ENCODE measurements around the gene GPRASP1. TPM values are rescaled to one million over a fixed set of nuclear protein-coding genes. Genes with fewer than 3 reads are reported as not detected.
A peak's percentile ranks its signal among the peaks of the same experiment; 100 is the strongest.
"Not testable (repeated sequence)": the region's sequence is repeated elsewhere in the genome, so short reads cannot be mapped to it uniquely, and the experiment has no call there.

GPRASP1 gene
- total and polyA plus RNA-seq, 4 donors, result 35.4 to 69.0 (median 53.8) TPM

- peak in 1 of 6 donors; percentile 48 for DNase-seq (ENCODE audit: low read depth in 4 of 6, low spot score in 6 of 6)
- Histone ChIP-seq H3K4me3 (ENCODE audit: low read depth, low read length) (no peak overlapping the region), H3K9me3 (ENCODE audit: control insufficient read depth, insufficient read depth, low read length) (no peaks in the 10 kb centered on the region), H3K27me3 (ENCODE audit: control insufficient read depth, insufficient read depth, low read length) (peaks cover 3% of the 10 kb centered on the region), H3K27ac (ENCODE audit: low read depth, low read length) (no peak overlapping the region), H3K36me3 (ENCODE audit: control insufficient read depth, insufficient read depth, low read length) (no peaks in the 10 kb centered on the region), H3K4me1 (ENCODE audit: control insufficient read depth, insufficient read depth, low read length) (peaks cover 3% of the 10 kb centered on the region)
- 38% methylated on average over 2 of the region's 2 CpGs for WGBS (ENCODE audit: insufficient coverage)
Measured at GRCh38 chrX:102654696-102655095, 3.4 kb downstream of the GPRASP1 start.

GRCh38 chrX:102658556-102658955 lies 7.3 kb downstream of the GPRASP1 start:
- WGBS (ENCODE audit: insufficient coverage), result 69% methylated on average over 2 of the region's 2 CpGs

GRCh38 chrX:102659790-102660757 lies 8.8 kb downstream of the GPRASP1 start:
- WGBS (ENCODE audit: insufficient coverage), result 20% methylated on average over 19 of the region's 27 CpGs
- H3K9me3 ChIP-seq (ENCODE audit: control insufficient read depth, insufficient read depth, low read length), result no peaks in the 10 kb centered on the region
- peaks cover 4% of the 10 kb centered on the region for H3K27me3 ChIP-seq (ENCODE audit: control insufficient read depth, insufficient read depth, low read length)
- H3K36me3 ChIP-seq (ENCODE audit: control insufficient read depth, insufficient read depth, low read length), result no peaks in the 10 kb centered on the region
- no peaks in the 10 kb centered on the region for H3K4me1 ChIP-seq (ENCODE audit: control insufficient read depth, insufficient read depth, low read length)
- no peak overlapping the region for H3K27ac ChIP-seq (ENCODE audit: low read depth, low read length)
- peak in 3 of 6 donors; percentile 36 to 84 (median 83) for DNase-seq (ENCODE audit: low read depth in 4 of 6, low spot score in 6 of 6)
- peak overlapping the region; percentile 41 for H3K4me3 ChIP-seq (ENCODE audit: low read depth, low read length)

More at GRCh38 chrX:102658556-102658955, 7.3 kb downstream of the GPRASP1 start:
- no peak for DNase-seq (ENCODE audit: low read depth in 4 of 6, low spot score in 6 of 6)
- H3K36me3 ChIP-seq (ENCODE audit: control insufficient read depth, insufficient read depth, low read length), result no peaks in the 10 kb centered on the region
- H3K27ac ChIP-seq (ENCODE audit: low read depth, low read length), result no peak overlapping the region
- H3K9me3 ChIP-seq (ENCODE audit: control insufficient read depth, insufficient read depth, low read length), result no peaks in the 10 kb centered on the region
- H3K27me3 ChIP-seq (ENCODE audit: control insufficient read depth, insufficient read depth, low read length), result peaks cover 4% of the 10 kb centered on the region
- peaks cover 3% of the 10 kb centered on the region for H3K4me1 ChIP-seq (ENCODE audit: control insufficient read depth, insufficient read depth, low read length)
- H3K4me3 ChIP-seq (ENCODE audit: low read depth, low read length), result no peak overlapping the region

- not testable (repeated sequence) for H3K4me3 ChIP-seq (ENCODE audit: low read depth, low read length); H3K27me3 ChIP-seq (ENCODE audit: control insufficient read depth, insufficient read depth, low read length); H3K9me3 ChIP-seq (ENCODE audit: control insufficient read depth, insufficient read depth, low read length); H3K27ac ChIP-seq (ENCODE audit: low read depth, low read length); DNase-seq (ENCODE audit: low read depth in 4 of 6, low spot score in 6 of 6); H3K36me3 ChIP-seq (ENCODE audit: control insufficient read depth, insufficient read depth, low read length); H3K4me1 ChIP-seq (ENCODE audit: control insufficient read depth, insufficient read depth, low read length)
- no CpG with 5 or more reads among the region's 4 CpGs for WGBS (ENCODE audit: insufficient coverage)
Measured at GRCh38 chrX:102663820-102664219, 12.5 kb downstream of the GPRASP1 start.

GRCh38 chrX:102667034-102667433 lies 15.8 kb downstream of the GPRASP1 start:
- WGBS (ENCODE audit: insufficient coverage), result 75% methylated on average over 1 of the region's 1 CpG
- H3K9me3 ChIP-seq (ENCODE audit: control insufficient read depth, insufficient read depth, low read length); H3K27me3 ChIP-seq (ENCODE audit: control insufficient read depth, insufficient read depth, low read length); H3K4me3 ChIP-seq (ENCODE audit: low read depth, low read length); DNase-seq (ENCODE audit: low read depth in 4 of 6, low spot score in 6 of 6); H3K27ac ChIP-seq (ENCODE audit: low read depth, low read length); H3K4me1 ChIP-seq (ENCODE audit: control insufficient read depth, insufficient read depth, low read length); H3K36me3 ChIP-seq (ENCODE audit: control insufficient read depth, insufficient read depth, low read length): not testable (repeated sequence)

GRCh38 chrX:102669526-102669925 lies 18.2 kb downstream of the GPRASP1 start:
- no peak for DNase-seq (ENCODE audit: low read depth in 4 of 6, low spot score in 6 of 6)
- no peak overlapping the region for H3K4me3 ChIP-seq (ENCODE audit: low read depth, low read length)
- no peaks in the 10 kb centered on the region for H3K4me1 ChIP-seq (ENCODE audit: control insufficient read depth, insufficient read depth, low read length)
- no peaks in the 10 kb centered on the region for H3K27me3 ChIP-seq (ENCODE audit: control insufficient read depth, insufficient read depth, low read length)
- no peak overlapping the region for H3K27ac ChIP-seq (ENCODE audit: low read depth, low read length)
- H3K36me3 ChIP-seq (ENCODE audit: control insufficient read depth, insufficient read depth, low read length), result peaks cover 3% of the 10 kb centered on the region
- WGBS (ENCODE audit: insufficient coverage), result 68% methylated on average over 3 of the region's 4 CpGs
- peaks cover 2% of the 10 kb centered on the region for H3K9me3 ChIP-seq (ENCODE audit: control insufficient read depth, insufficient read depth, low read length)

GRCh38 chrX:102672856-102673255 lies 21.6 kb downstream of the GPRASP1 start:
- Histone ChIP-seq H3K36me3 (ENCODE audit: control insufficient read depth, insufficient read depth, low read length) (peaks cover 3% of the 10 kb centered on the region), H3K27ac (ENCODE audit: low read depth, low read length) (no peak overlapping the region), H3K27me3 (ENCODE audit: control insufficient read depth, insufficient read depth, low read length) (no peaks in the 10 kb centered on the region), H3K4me1 (ENCODE audit: control insufficient read depth, insufficient read depth, low read length) (no peaks in the 10 kb centered on the region), H3K4me3 (ENCODE audit: low read depth, low read length) (no peak overlapping the region), H3K9me3 (ENCODE audit: control insufficient read depth, insufficient read depth, low read length) (peaks cover 2% of the 10 kb centered on the region)
- WGBS (ENCODE audit: insufficient coverage), result no CpG with 5 or more reads among the region's 3 CpGs
- no peak for DNase-seq (ENCODE audit: low read depth in 4 of 6, low spot score in 6 of 6)

- H3K4me3 ChIP-seq (ENCODE audit: low read depth, low read length); H3K4me1 ChIP-seq (ENCODE audit: control insufficient read depth, insufficient read depth, low read length); DNase-seq (ENCODE audit: low read depth in 4 of 6, low spot score in 6 of 6); H3K9me3 ChIP-seq (ENCODE audit: control insufficient read depth, insufficient read depth, low read length); H3K36me3 ChIP-seq (ENCODE audit: control insufficient read depth, insufficient read depth, low read length); H3K27me3 ChIP-seq (ENCODE audit: control insufficient read depth, insufficient read depth, low read length); H3K27ac ChIP-seq (ENCODE audit: low read depth, low read length): not testable (repeated sequence)
- WGBS (ENCODE audit: insufficient coverage), result no CpG with 5 or more reads among the region's 1 CpG
Measured at GRCh38 chrX:102677479-102677878, 26.2 kb downstream of the GPRASP1 start.

- Histone ChIP-seq H3K36me3 (ENCODE audit: control insufficient read depth, insufficient read depth, low read length) (no peaks in the 10 kb centered on the region), H3K27me3 (ENCODE audit: control insufficient read depth, insufficient read depth, low read length) (no peaks in the 10 kb centered on the region), H3K4me1 (ENCODE audit: control insufficient read depth, insufficient read depth, low read length) (no peaks in the 10 kb centered on the region), H3K27ac (ENCODE audit: low read depth, low read length) (no peak overlapping the region), H3K9me3 (ENCODE audit: control insufficient read depth, insufficient read depth, low read length) (no peaks in the 10 kb centered on the region), H3K4me3 (ENCODE audit: low read depth, low read length) (no peak overlapping the region)
- WGBS (ENCODE audit: insufficient coverage), result no CpG with 5 or more reads among the region's 2 CpGs
- DNase-seq (ENCODE audit: low read depth in 4 of 6, low spot score in 6 of 6), result no peak
Measured at GRCh38 chrX:102684772-102685520, 33.7 kb downstream of the GPRASP1 start.

Measured in spinal cord (tissue), 10 donors.